OCI-LY1 (cell line): ENCODE measurements around the gene PFN3.

Source experiments
- EZH2 ChIP-seq: fragments of 200-600 bp; sonication (generic), shearing (Covaris generic); IDR thresholded peaks from 2 replicates; pipeline ENCODE4 v1.8.0; 2017; ENCODE audit warnings: borderline replicate concordance, mixed run types, mild to moderate bottlenecking, antibody characterized with exemption, low read length, moderate library complexity, mixed read lengths
- TF ChIP-seq, protein P1 (sequence below): fragments of 200-600 bp; sonication (generic), shearing (Covaris generic); IDR thresholded peaks from 2 replicates; pipeline ENCODE4 v1.5.1; 2017; ENCODE audit warnings: mild to moderate bottlenecking, antibody characterized with exemption, low read length, moderate library complexity, mixed read lengths

GRCh38 chr5:177384134-177384533 is 16.3 kb downstream of the PFN3 start, which contains the start of gene SLC34A1:
- TF ChIP-seq, protein P1, sequence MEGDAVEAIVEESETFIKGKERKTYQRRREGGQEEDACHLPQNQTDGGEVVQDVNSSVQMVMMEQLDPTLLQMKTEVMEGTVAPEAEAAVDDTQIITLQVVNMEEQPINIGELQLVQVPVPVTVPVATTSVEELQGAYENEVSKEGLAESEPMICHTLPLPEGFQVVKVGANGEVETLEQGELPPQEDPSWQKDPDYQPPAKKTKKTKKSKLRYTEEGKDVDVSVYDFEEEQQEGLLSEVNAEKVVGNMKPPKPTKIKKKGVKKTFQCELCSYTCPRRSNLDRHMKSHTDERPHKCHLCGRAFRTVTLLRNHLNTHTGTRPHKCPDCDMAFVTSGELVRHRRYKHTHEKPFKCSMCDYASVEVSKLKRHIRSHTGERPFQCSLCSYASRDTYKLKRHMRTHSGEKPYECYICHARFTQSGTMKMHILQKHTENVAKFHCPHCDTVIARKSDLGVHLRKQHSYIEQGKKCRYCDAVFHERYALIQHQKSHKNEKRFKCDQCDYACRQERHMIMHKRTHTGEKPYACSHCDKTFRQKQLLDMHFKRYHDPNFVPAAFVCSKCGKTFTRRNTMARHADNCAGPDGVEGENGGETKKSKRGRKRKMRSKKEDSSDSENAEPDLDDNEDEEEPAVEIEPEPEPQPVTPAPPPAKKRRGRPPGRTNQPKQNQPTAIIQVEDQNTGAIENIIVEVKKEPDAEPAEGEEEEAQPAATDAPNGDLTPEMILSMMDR = no peak
- no peak for TF ChIP-seq EZH2
